ENCODE measurements around the gene AFF1.

AFF1 gene

GRCh38 chr4:87017580-87018342 lies 83.0 kb downstream of the AFF1 start:
- DNase-seq (ENCODE audit: insufficient read length, low spot score) (no peak), FAIRE-seq (peak; percentile 51)
- TF ChIP-seq POLR2A (IDR thresholded peaks at IDR 0.05; ENCODE audit: low read depth, low read length), result no peak
- TF ChIP-seq POLR2AphosphoS5 (IDR thresholded peaks at IDR 0.05; ENCODE audit: low read depth, low read length), result no peak
- no peak for TF ChIP-seq POU2F2 (IDR thresholded peaks at IDR 0.05; ENCODE audit: low read depth, low read length)
- no peak for TF ChIP-seq TAF1 (IDR thresholded peaks at IDR 0.05; ENCODE audit: low read depth, low read length)
- no peak for TF ChIP-seq PAX5 (IDR thresholded peaks at IDR 0.05; ENCODE audit: insufficient read depth, low read length, severe bottlenecking)

DNA sequence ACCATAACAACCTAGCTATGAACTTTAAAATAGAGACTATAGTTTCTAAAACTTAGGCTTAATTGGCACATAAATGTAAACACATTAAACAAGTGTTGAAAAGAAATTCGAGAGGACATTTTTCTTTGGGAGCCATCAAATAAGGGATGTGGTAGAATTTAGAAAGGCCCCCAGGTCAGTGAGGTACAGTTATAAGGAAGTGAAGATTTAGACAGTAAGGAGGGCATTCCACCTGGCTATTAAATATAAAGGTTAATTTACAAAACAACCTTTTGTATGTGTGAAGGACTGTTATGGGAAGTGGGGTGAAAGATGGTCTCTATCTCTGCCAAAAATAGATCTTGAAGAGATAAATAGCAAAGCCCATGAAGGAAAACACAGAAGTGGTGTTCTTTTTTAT lies 83.9 kb downstream of the AFF1 start:
- no peak for FAIRE-seq
- TF ChIP-seq SPI1 (IDR thresholded peaks at IDR 0.05; ENCODE audit: low read depth, low read length), result peak; percentile 60; the same call in 1 of the 2 replicates
- TF ChIP-seq POLR2AphosphoS5 (IDR thresholded peaks at IDR 0.05; ENCODE audit: low read depth, low read length), result no peak
- no peak for TF ChIP-seq PAX5 (IDR thresholded peaks at IDR 0.05; ENCODE audit: insufficient read depth, low read length, severe bottlenecking)
- TF ChIP-seq POLR2A (IDR thresholded peaks at IDR 0.05; ENCODE audit: low read depth, low read length), result no peak
- TF ChIP-seq TAF1 (IDR thresholded peaks at IDR 0.05; ENCODE audit: low read depth, low read length), result no peak
- TF ChIP-seq POU2F2 (IDR thresholded peaks at IDR 0.05; ENCODE audit: low read depth, low read length), result no peak
- no peak for DNase-seq (ENCODE audit: insufficient read length, low spot score)

- TF ChIP-seq POLR2A (IDR thresholded peaks at IDR 0.05; ENCODE audit: low read depth, low read length) (no peak), POLR2AphosphoS5 (IDR thresholded peaks at IDR 0.05; ENCODE audit: low read depth, low read length) (no peak), PAX5 (IDR thresholded peaks at IDR 0.05; ENCODE audit: insufficient read depth, low read length, severe bottlenecking) (no peak), SPI1 (IDR thresholded peaks at IDR 0.05; ENCODE audit: low read depth, low read length) (no peak), POU2F2 (IDR thresholded peaks at IDR 0.05; ENCODE audit: low read depth, low read length) (no peak), TAF1 (IDR thresholded peaks at IDR 0.05; ENCODE audit: low read depth, low read length) (no peak)
- FAIRE-seq, result peak; percentile 81
- no peak for DNase-seq (ENCODE audit: insufficient read length, low spot score)
These were observed 84.5 kb downstream of the AFF1 start for GRCh38 chr4:87019246-87019791.

GRCh38 chr4:87019898-87020297 lies 85.1 kb downstream of the AFF1 start:
- no peak for TF ChIP-seq POLR2A (IDR thresholded peaks at IDR 0.05; ENCODE audit: low read depth, low read length)
- DNase-seq (ENCODE audit: insufficient read length, low spot score) (no peak), FAIRE-seq (peak; percentile 26)

DNA sequence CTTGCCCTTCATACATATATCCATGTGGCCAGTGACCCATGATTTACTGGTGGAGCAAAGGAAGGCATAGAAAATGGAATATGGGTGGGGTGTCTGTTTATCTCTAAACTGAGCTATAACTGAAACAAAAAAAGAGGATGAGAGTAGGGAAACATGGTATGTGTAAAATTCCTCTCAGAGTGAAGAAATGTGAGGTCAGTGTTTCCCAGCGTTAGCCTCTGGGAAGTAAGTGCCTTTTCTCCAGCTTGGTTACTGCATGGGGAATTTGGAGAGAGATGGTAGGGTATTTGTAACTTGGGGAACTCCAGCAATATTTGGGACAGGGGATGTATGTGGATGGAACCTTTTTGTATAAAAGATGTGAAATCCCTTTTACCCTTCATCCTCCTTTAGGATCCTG lies 89.4 kb downstream of the AFF1 start:
- DNase-seq (ENCODE audit: insufficient read length, low spot score), result no peak
- FAIRE-seq, result no peak

GRCh38 chr4:87025023-87025613 lies 90.3 kb downstream of the AFF1 start:
- DNase-seq (ENCODE audit: insufficient read length, low spot score) (no peak), FAIRE-seq (no peak)
- TF ChIP-seq SPI1 (IDR thresholded peaks at IDR 0.05; ENCODE audit: low read depth, low read length) (no peak), TAF1 (IDR thresholded peaks at IDR 0.05; ENCODE audit: low read depth, low read length) (no peak), POLR2A (IDR thresholded peaks at IDR 0.05; ENCODE audit: low read depth, low read length) (no peak), PAX5 (IDR thresholded peaks at IDR 0.05; ENCODE audit: insufficient read depth, low read length, severe bottlenecking) (no peak), POLR2AphosphoS5 (IDR thresholded peaks at IDR 0.05; ENCODE audit: low read depth, low read length) (no peak), POU2F2 (IDR thresholded peaks at IDR 0.05; ENCODE audit: low read depth, low read length) (no peak)

More for the DNA sequence above, 89.4 kb downstream of the AFF1 start:
- TF ChIP-seq TAF1 (IDR thresholded peaks at IDR 0.05; ENCODE audit: low read depth, low read length), result no peak
- no peak for TF ChIP-seq PAX5 (IDR thresholded peaks at IDR 0.05; ENCODE audit: insufficient read depth, low read length, severe bottlenecking)
- no peak for TF ChIP-seq POU2F2 (IDR thresholded peaks at IDR 0.05; ENCODE audit: low read depth, low read length)
- no peak for TF ChIP-seq SPI1 (IDR thresholded peaks at IDR 0.05; ENCODE audit: low read depth, low read length)
- TF ChIP-seq POLR2A (IDR thresholded peaks at IDR 0.05; ENCODE audit: low read depth, low read length), result no peak
- TF ChIP-seq POLR2AphosphoS5 (IDR thresholded peaks at IDR 0.05; ENCODE audit: low read depth, low read length), result no peak

- no peak for DNase-seq (ENCODE audit: insufficient read length, low spot score)
- peak; percentile 79 for FAIRE-seq
- TF ChIP-seq POLR2AphosphoS5 (IDR thresholded peaks at IDR 0.05; ENCODE audit: low read depth, low read length) (no peak), POLR2A (IDR thresholded peaks at IDR 0.05; ENCODE audit: low read depth, low read length) (no peak), SPI1 (IDR thresholded peaks at IDR 0.05; ENCODE audit: low read depth, low read length) (no peak), TAF1 (IDR thresholded peaks at IDR 0.05; ENCODE audit: low read depth, low read length) (no peak), PAX5 (IDR thresholded peaks at IDR 0.05; ENCODE audit: insufficient read depth, low read length, severe bottlenecking) (no peak), POU2F2 (IDR thresholded peaks at IDR 0.05; ENCODE audit: low read depth, low read length) (no peak)
These were observed 90.8 kb downstream of the AFF1 start for GRCh38 chr4:87025614-87026041.

DNA sequence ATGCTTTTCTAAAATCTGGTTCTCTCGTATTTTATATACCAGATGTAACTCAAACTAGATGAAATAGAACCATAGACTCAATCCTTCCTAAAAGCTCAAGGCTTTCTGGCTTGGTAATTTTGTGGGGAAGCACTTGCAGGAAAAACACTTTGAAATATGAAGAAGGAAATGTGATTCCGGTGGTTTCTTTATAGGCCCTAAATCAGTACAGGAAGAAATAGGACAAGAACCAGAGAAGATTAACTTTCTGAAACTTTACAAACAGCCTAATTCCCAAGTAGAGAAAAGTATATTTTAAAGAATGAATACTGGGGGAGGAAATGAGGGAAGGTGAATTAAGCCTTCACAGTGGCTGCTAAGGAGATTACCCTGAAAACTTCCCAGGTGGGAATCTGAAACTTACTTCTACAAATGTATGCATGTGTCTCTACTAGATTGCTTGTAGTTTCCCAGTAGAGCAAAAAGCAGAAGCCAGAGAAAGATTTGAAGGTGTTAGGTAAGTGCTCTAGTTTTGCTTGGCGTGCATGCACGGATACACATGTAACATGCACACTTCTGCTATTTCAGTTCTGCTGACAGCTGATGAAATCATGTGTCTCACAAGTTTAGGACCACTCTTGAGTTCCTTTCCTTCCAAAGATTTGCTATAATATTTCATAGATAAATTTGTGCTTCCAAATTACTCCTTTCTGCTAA lies 92.1 kb downstream of the AFF1 start:
- TF ChIP-seq POLR2AphosphoS5 (IDR thresholded peaks at IDR 0.05; ENCODE audit: low read depth, low read length) (no peak), POLR2A (IDR thresholded peaks at IDR 0.05; ENCODE audit: low read depth, low read length) (no peak), POU2F2 (IDR thresholded peaks at IDR 0.05; ENCODE audit: low read depth, low read length) (peak; percentile 79), TAF1 (IDR thresholded peaks at IDR 0.05; ENCODE audit: low read depth, low read length) (no peak), SPI1 (IDR thresholded peaks at IDR 0.05; ENCODE audit: low read depth, low read length) (peak; percentile 97), PAX5 (IDR thresholded peaks at IDR 0.05; ENCODE audit: insufficient read depth, low read length, severe bottlenecking) (no peak)
- peak; percentile 93 for FAIRE-seq

GRCh38 chr4:87029356-87029755 lies 94.5 kb downstream of the AFF1 start:
- no peak for TF ChIP-seq POLR2A (IDR thresholded peaks at IDR 0.05; ENCODE audit: low read depth, low read length)
- no peak for TF ChIP-seq PAX5 (IDR thresholded peaks at IDR 0.05; ENCODE audit: insufficient read depth, low read length, severe bottlenecking)
- TF ChIP-seq POU2F2 (IDR thresholded peaks at IDR 0.05; ENCODE audit: low read depth, low read length), result no peak
- no peak for TF ChIP-seq TAF1 (IDR thresholded peaks at IDR 0.05; ENCODE audit: low read depth, low read length)
- DNase-seq (ENCODE audit: insufficient read length, low spot score) (no peak), FAIRE-seq (no peak)

More for the DNA sequence above, 92.1 kb downstream of the AFF1 start:
- peak; percentile 29 for DNase-seq (ENCODE audit: insufficient read length, low spot score)
